ENCODE measurements around the gene ETNPPL. TPM values are rescaled to one million over a fixed set of nuclear protein-coding genes. Genes with fewer than 3 reads are reported as not detected.

ETNPPL gene
- total RNA-seq (not detected), polyA plus RNA-seq (ENCODE audit: insufficient read depth in 1 of 8, insufficient read length in 8 of 8, low replicate concordance in 1 of 8) (under 1 TPM in 2 of 8 donors, not detected in 6; 0.12 to 0.37 TPM)
- long read RNA-seq, donor 1, result 0 reads
- long read RNA-seq, donor 2, result 0 reads
- long read RNA-seq, donor 3, result 0 reads
- long read RNA-seq, donor 4, result 0 reads
- long read RNA-seq, donor 5, result 0 reads
- long read RNA-seq, donor 6, result 0 reads
- long read RNA-seq, donor 7, result 0 reads
- long read RNA-seq, donor 8, result 0 reads
- long read RNA-seq, donor 9, result 0 reads
- long read RNA-seq, donor 10, result 0 reads
- long read RNA-seq, donor 11, result 0 reads

DNA sequence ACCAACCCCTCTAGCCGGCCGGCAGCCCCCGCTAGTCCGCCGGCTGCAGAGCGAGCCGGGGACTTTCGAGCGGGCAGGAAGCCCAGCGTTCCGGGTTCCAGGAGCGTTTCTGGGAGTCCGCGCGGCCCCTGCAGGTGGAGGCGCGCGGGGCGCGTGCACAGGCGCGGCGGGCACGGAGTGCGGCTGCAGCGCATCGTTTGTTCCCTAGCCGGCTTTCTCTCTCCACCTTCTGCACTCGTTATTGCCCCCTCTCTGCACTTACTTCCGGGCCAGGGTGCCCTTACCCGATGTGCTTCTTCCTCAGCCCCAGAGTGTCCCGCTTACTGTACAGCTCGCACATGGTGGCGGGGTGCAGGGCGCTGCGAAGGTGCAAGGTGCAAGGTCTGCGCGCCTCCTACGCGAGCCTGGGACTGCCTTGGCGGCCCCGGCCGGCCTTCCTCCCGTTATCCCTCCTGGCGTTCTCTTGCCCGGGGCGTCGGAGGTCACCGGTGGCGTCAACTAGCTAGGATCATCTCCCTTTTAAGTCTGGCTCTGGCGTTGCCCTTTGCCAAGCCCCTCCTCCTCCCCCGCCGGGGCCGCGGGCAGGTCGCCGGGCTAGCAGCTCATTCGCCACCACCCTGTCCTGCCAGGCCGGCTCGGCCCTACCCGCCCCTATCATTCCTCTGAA, at the start of gene ETNPPL:
TSS of gene ETNPPL (minus strand) at position 495 of the 667 bp plus-strand sequence. CDS start at position 340, 155 bp downstream.
- peaks cover 22% of the 10 kb centered on the region for H3K27me3 ChIP-seq (ENCODE audit: control insufficient read depth, insufficient read depth, low read length)
- H3K27ac ChIP-seq (ENCODE audit: low read length), result no peak within 1 kb of the TSS
- WGBS (ENCODE audit: insufficient coverage), result 0% methylated on average over 61 of the region's 61 CpGs
- H3K4me1 ChIP-seq (ENCODE audit: control insufficient read depth, insufficient read depth, low read length), result peaks cover 12% of the 10 kb centered on the region
- DNase-seq, result peak; percentile 38
- no peaks in the 10 kb centered on the region for H3K36me3 ChIP-seq (ENCODE audit: control insufficient read depth, insufficient read depth, low read length)
- peaks cover 2% of the 10 kb centered on the region for H3K9me3 ChIP-seq (replicated peaks; ENCODE audit: control insufficient read depth, low read depth, low read length)
- H3K4me3 ChIP-seq (ENCODE audit: low read length), result peak within 1 kb of the TSS; percentile 41

GRCh38 chr4:108811486-108811885, 48.6 kb upstream of the ETNPPL start:
- no peaks in the 10 kb centered on the region for H3K4me1 ChIP-seq (ENCODE audit: control insufficient read depth, insufficient read depth, low read length)
- H3K27me3 ChIP-seq (ENCODE audit: control insufficient read depth, insufficient read depth, low read length), result no peaks in the 10 kb centered on the region
- DNase-seq, result no peak
- no CpG with 5 or more reads among the region's 1 CpG for WGBS (ENCODE audit: insufficient coverage)
- H3K36me3 ChIP-seq (ENCODE audit: control insufficient read depth, insufficient read depth, low read length), result no peaks in the 10 kb centered on the region
- no peaks in the 10 kb centered on the region for H3K9me3 ChIP-seq (replicated peaks; ENCODE audit: control insufficient read depth, low read depth, low read length)
- no peak overlapping the region for H3K27ac ChIP-seq (ENCODE audit: low read length)
- no peak overlapping the region for H3K4me3 ChIP-seq (ENCODE audit: low read length)

GRCh38 chr4:108810087-108810486, 47.2 kb upstream of the ETNPPL start:
- Histone ChIP-seq H3K27me3 (ENCODE audit: control insufficient read depth, insufficient read depth, low read length) (no peaks in the 10 kb centered on the region), H3K9me3 (replicated peaks; ENCODE audit: control insufficient read depth, low read depth, low read length) (no peaks in the 10 kb centered on the region), H3K4me1 (ENCODE audit: control insufficient read depth, insufficient read depth, low read length) (no peaks in the 10 kb centered on the region), H3K36me3 (ENCODE audit: control insufficient read depth, insufficient read depth, low read length) (no peaks in the 10 kb centered on the region), H3K27ac (ENCODE audit: low read length) (no peak overlapping the region), H3K4me3 (ENCODE audit: low read length) (no peak overlapping the region)
- WGBS (ENCODE audit: insufficient coverage), result no CpG with 5 or more reads among the region's 1 CpG
- DNase-seq, result no peak

DNA sequence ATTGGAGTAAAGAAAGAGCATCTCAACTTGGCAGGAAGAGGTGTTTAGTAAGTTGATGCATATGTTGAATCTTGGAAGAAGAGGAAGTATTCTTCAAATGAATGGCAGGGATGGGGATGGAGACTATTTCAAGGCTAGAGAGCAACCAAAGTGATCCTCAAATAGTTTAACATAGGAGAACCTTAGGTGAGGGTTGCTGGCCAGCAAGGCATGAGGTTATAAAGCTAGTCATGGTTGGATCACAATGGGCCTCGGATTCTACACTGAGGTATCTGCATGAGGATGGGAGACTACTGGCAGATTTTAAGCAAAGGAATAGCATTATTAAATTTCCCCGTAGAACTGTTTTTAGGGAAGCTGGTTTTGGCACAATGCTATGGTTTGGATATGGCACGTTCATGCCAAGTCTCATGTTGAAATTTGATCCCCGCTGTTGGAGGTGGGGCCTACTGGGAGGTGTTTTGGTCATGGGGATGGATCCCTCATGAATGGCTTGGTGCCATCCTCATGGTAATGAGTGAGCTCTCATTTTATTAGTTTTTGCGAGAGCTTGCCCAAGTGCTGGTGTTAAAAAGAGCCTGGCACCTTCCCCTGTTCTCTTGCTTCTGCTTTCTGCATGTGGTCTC, 41.9 kb upstream of the ETNPPL start:
- Histone ChIP-seq H3K36me3 (ENCODE audit: control insufficient read depth, insufficient read depth, low read length) (no peaks in the 10 kb centered on the region), H3K9me3 (replicated peaks; ENCODE audit: control insufficient read depth, low read depth, low read length) (no peaks in the 10 kb centered on the region), H3K27me3 (ENCODE audit: control insufficient read depth, insufficient read depth, low read length) (no peaks in the 10 kb centered on the region), H3K4me3 (ENCODE audit: low read length) (no peak overlapping the region), H3K4me1 (ENCODE audit: control insufficient read depth, insufficient read depth, low read length) (no peaks in the 10 kb centered on the region), H3K27ac (ENCODE audit: low read length) (no peak overlapping the region)
- DNase-seq, result no peak
- WGBS (ENCODE audit: insufficient coverage), result 73% methylated on average over 2 of the region's 5 CpGs

DNA sequence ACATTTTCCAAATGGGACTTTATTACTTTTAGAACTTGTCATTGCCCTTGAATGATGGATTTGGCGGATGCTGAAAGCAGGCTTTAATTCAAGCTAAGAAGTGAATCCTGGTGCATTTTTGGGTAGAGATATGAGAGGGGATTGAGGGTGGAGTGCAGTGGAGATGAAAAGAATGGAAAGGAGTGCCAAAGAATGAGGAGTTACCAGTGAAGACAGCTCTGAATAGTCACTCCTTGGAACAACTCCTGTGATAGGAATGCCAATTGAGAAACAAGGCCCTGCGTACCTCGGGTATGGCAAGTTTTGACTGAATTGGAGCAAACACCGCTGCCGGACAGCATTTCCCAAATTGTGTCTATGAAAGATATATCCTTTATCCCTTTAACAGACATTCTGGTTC, 36.5 kb upstream of the ETNPPL start:
- Histone ChIP-seq H3K4me1 (ENCODE audit: control insufficient read depth, insufficient read depth, low read length) (no peaks in the 10 kb centered on the region), H3K27ac (ENCODE audit: low read length) (no peak overlapping the region), H3K36me3 (ENCODE audit: control insufficient read depth, insufficient read depth, low read length) (no peaks in the 10 kb centered on the region), H3K9me3 (replicated peaks; ENCODE audit: control insufficient read depth, low read depth, low read length) (no peaks in the 10 kb centered on the region), H3K4me3 (ENCODE audit: low read length) (no peak overlapping the region), H3K27me3 (ENCODE audit: control insufficient read depth, insufficient read depth, low read length) (no peaks in the 10 kb centered on the region)
- 73% methylated on average over 3 of the region's 5 CpGs for WGBS (ENCODE audit: insufficient coverage)
- peak; percentile 4 for DNase-seq

DNA sequence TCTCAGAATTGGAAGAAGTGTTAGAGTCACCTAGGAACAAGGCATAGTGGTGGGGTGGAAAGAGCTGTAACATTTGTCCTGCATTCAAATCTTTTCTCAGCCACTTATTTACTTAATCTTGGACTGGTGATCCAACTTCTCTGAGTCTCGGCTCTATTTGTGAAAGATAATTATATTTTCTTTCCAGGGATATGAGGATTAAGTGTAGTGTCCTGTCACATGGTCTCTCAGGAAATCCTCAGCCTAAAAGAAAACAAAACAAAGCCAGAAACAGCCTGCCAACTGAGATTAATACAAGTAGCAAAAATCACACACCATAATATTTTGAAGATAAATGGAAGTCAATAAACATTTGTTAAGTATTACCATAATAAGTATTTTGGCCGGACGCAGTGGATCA, 33.3 kb upstream of the ETNPPL start:
- Histone ChIP-seq H3K4me3 (ENCODE audit: low read length) (no peak overlapping the region), H3K9me3 (replicated peaks; ENCODE audit: control insufficient read depth, low read depth, low read length) (no peaks in the 10 kb centered on the region), H3K36me3 (ENCODE audit: control insufficient read depth, insufficient read depth, low read length) (no peaks in the 10 kb centered on the region), H3K27ac (ENCODE audit: low read length) (no peak overlapping the region), H3K27me3 (ENCODE audit: control insufficient read depth, insufficient read depth, low read length) (no peaks in the 10 kb centered on the region), H3K4me1 (ENCODE audit: control insufficient read depth, insufficient read depth, low read length) (no peaks in the 10 kb centered on the region)
- no peak for DNase-seq
- WGBS (ENCODE audit: insufficient coverage), result no CpG with 5 or more reads among the region's 3 CpGs

DNA sequence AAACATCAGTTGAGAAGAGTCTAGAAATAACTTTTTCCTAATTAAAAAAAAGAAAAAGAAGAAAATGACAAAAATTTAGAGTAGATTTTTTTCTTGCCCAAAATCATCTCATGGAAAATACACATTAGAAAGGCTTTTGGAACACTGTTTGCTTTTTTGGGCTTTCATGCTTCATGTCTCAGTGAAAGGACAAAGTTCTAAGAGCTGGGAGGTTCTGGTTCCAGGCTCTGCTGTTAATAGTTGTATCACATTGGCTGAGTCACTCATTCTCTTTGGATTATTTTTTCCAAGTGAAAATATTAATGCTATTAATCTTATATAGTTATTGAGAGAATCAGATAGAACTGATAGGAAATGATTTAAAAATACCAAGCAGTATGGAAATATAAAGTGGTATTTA, 32.9 kb upstream of the ETNPPL start:
- no peaks in the 10 kb centered on the region for H3K27me3 ChIP-seq (ENCODE audit: control insufficient read depth, insufficient read depth, low read length)
- no peaks in the 10 kb centered on the region for H3K36me3 ChIP-seq (ENCODE audit: control insufficient read depth, insufficient read depth, low read length)
- no peak overlapping the region for H3K27ac ChIP-seq (ENCODE audit: low read length)
- no peaks in the 10 kb centered on the region for H3K9me3 ChIP-seq (replicated peaks; ENCODE audit: control insufficient read depth, low read depth, low read length)
- DNase-seq, result peak; percentile 11
- no peaks in the 10 kb centered on the region for H3K4me1 ChIP-seq (ENCODE audit: control insufficient read depth, insufficient read depth, low read length)
- no peak overlapping the region for H3K4me3 ChIP-seq (ENCODE audit: low read length)

DNA sequence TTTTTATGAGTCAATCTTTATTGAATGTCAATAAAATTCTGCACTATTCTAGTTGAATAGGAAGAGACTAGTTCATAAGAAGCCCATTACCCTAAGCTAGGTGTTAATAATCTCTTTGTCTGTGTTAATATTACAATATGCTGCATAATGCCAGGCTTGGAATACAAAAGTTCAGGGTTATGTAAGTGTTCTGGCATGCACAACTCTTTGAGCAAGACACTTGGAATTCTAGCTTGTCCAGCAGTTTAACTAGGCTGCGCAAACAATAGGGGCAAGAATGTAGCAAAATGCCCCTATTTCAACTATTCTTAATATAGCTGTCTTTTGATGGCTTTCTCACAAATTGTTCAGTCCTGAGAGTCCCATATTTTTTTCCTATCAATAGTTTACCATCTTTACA, 31.3 kb upstream of the ETNPPL start:
- no peak overlapping the region for H3K4me3 ChIP-seq (ENCODE audit: low read length)
- H3K36me3 ChIP-seq (ENCODE audit: control insufficient read depth, insufficient read depth, low read length), result no peaks in the 10 kb centered on the region
- no peak overlapping the region for H3K27ac ChIP-seq (ENCODE audit: low read length)
- no CpG with 5 or more reads among the region's 1 CpG for WGBS (ENCODE audit: insufficient coverage)
- H3K4me1 ChIP-seq (ENCODE audit: control insufficient read depth, insufficient read depth, low read length), result no peaks in the 10 kb centered on the region
- H3K9me3 ChIP-seq (replicated peaks; ENCODE audit: control insufficient read depth, low read depth, low read length), result no peaks in the 10 kb centered on the region
- H3K27me3 ChIP-seq (ENCODE audit: control insufficient read depth, insufficient read depth, low read length), result no peaks in the 10 kb centered on the region
- no peak for DNase-seq

DNA sequence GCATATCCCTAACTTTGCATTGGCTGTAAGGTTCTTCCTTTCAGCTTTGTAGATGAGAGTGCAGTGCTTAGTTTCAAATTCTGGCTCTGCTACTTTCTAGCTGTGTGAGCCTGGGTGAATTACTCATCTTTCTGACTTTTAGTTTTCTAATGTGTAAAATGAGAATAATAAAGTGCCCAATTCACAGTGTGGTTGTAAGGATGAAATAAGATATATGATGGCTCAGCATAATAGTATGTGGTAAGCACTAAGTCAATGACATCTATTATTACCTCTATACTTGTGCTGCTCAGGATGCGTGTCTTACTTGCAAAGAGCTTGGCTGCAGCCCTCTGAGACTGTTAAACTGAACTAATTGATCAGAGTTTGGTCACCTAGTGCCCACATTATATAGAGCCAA, 30.6 kb upstream of the ETNPPL start:
- no CpG with 5 or more reads among the region's 1 CpG for WGBS (ENCODE audit: insufficient coverage)
- Histone ChIP-seq H3K27ac (ENCODE audit: low read length) (no peak overlapping the region), H3K36me3 (ENCODE audit: control insufficient read depth, insufficient read depth, low read length) (no peaks in the 10 kb centered on the region), H3K4me1 (ENCODE audit: control insufficient read depth, insufficient read depth, low read length) (no peaks in the 10 kb centered on the region), H3K9me3 (replicated peaks; ENCODE audit: control insufficient read depth, low read depth, low read length) (no peaks in the 10 kb centered on the region), H3K27me3 (ENCODE audit: control insufficient read depth, insufficient read depth, low read length) (no peaks in the 10 kb centered on the region), H3K4me3 (ENCODE audit: low read length) (no peak overlapping the region)
- DNase-seq, result no peak

DNA sequence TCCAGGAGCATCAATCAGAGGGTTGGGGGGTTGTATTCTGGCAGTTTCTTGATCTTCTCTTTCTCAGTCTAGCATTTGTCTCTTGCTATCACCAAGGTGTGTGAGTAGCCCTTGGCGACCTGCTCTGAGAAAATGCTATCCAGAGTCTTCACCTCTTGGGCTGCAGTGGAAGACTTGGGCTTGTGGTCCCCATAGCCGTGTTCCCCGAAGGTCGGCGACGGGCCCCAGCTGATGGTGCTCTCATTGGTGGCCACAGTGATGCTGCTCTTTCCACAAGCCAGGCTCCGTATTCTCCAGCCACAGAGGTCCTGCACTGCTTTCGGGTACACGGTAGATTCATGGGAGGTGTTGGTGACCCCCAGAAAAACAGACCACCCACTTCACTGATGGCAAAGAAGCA, 25.9 kb upstream of the ETNPPL start:
- no peak overlapping the region for H3K27ac ChIP-seq (ENCODE audit: low read length)
- no peaks in the 10 kb centered on the region for H3K9me3 ChIP-seq (replicated peaks; ENCODE audit: control insufficient read depth, low read depth, low read length)
- no peaks in the 10 kb centered on the region for H3K27me3 ChIP-seq (ENCODE audit: control insufficient read depth, insufficient read depth, low read length)
- no peaks in the 10 kb centered on the region for H3K36me3 ChIP-seq (ENCODE audit: control insufficient read depth, insufficient read depth, low read length)
- no peak overlapping the region for H3K4me3 ChIP-seq (ENCODE audit: low read length)
- DNase-seq, result no peak
- no peaks in the 10 kb centered on the region for H3K4me1 ChIP-seq (ENCODE audit: control insufficient read depth, insufficient read depth, low read length)
- 92% methylated on average over 8 of the region's 9 CpGs for WGBS (ENCODE audit: insufficient coverage)

Measured in muscle of leg (tissue), 16 donors.